ENCODE data around the gene ZNF383.
A peak's percentile ranks its signal among the peaks of the same experiment; 100 is the strongest.
"Not testable (repeated sequence)": the region's sequence is repeated elsewhere in the genome, so short reads cannot be mapped to it uniquely, and the experiment has no call there.

The ZNF383 gene

DNA sequence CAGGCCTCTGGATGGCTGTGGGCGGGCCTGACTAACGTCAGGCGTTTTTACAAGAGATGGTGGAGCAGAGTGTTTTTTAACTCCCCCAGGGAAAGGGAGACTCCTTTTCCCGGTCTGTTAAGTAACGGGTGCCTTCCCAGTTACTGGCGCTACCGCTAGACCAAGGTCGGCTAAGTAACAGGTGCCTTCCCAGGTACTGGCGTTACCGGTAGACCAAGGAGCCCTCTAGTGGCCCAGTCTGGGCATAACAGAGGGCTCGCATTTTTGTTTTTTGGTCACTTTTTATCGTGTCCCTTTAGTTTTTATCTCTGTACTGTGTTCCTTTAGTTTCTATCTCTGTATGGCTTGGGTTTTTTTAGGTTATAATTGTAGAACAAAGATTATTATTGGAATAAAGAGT lies 10.0 kb downstream of the ZNF383 start:
- Histone ChIP-seq H3K27ac (ENCODE audit: low read depth, low read length, poor library complexity, severe bottlenecking) (no peak overlapping the region), H3K27me3 (ENCODE audit: insufficient read depth, low read length) (no peaks in the 10 kb centered on the region), H3K79me2 (ENCODE audit: insufficient read depth, low read length) (no peaks in the 10 kb centered on the region), H3K4me1 (ENCODE audit: insufficient read depth, low read length, severe bottlenecking) (no peaks in the 10 kb centered on the region), H3K9me2 (ENCODE audit: low read depth, low read length) (no peaks in the 10 kb centered on the region), H3K36me3 (ENCODE audit: insufficient read depth, low read length) (peaks cover 83% of the 10 kb centered on the region), H3K4me2 (ENCODE audit: low read length) (no peak overlapping the region), H3K4me3 (ENCODE audit: low read depth, low read length, poor library complexity, severe bottlenecking) (no peak overlapping the region), H3F3A (ENCODE audit: insufficient read depth, low read length) (no peaks in the 10 kb centered on the region), H4K20me1 (ENCODE audit: insufficient read depth, low read length) (no peaks in the 10 kb centered on the region), H3K9ac (ENCODE audit: low read length) (no peak overlapping the region), H2AFZ (ENCODE audit: low read length) (no peak overlapping the region), H3K9me3 (ENCODE audit: low read length) (peaks cover 10% of the 10 kb centered on the region)
- TF ChIP-seq, protein P1, sequence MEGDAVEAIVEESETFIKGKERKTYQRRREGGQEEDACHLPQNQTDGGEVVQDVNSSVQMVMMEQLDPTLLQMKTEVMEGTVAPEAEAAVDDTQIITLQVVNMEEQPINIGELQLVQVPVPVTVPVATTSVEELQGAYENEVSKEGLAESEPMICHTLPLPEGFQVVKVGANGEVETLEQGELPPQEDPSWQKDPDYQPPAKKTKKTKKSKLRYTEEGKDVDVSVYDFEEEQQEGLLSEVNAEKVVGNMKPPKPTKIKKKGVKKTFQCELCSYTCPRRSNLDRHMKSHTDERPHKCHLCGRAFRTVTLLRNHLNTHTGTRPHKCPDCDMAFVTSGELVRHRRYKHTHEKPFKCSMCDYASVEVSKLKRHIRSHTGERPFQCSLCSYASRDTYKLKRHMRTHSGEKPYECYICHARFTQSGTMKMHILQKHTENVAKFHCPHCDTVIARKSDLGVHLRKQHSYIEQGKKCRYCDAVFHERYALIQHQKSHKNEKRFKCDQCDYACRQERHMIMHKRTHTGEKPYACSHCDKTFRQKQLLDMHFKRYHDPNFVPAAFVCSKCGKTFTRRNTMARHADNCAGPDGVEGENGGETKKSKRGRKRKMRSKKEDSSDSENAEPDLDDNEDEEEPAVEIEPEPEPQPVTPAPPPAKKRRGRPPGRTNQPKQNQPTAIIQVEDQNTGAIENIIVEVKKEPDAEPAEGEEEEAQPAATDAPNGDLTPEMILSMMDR (IDR thresholded peaks at IDR 0.05; ENCODE audit: low read length): peak; percentile 53
- no peak for TF ChIP-seq EZH2 (IDR thresholded peaks at IDR 0.05; ENCODE audit: borderline replicate concordance, low read length)

DNA sequence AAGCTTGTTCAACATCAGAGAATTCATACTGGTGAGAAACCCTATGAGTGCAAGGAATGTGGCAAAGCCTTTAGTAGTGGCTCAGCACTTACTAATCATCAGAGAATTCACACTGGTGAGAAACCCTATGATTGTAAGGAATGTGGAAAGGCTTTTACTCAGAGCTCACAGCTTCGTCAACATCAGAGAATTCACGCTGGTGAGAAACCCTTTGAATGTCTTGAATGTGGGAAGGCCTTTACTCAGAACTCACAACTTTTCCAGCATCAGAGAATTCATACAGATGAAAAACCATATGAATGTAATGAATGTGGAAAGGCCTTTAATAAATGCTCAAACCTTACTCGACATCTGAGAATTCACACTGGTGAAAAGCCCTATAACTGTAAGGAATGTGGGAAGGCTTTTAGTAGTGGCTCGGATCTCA lies 25.2 kb downstream of the ZNF383 start:
- H3K4me3 ChIP-seq (ENCODE audit: low read depth, low read length, poor library complexity, severe bottlenecking): no peak overlapping the region
- H4K20me1 ChIP-seq (ENCODE audit: insufficient read depth, low read length): no peaks in the 10 kb centered on the region
- TF ChIP-seq, protein P1 (IDR thresholded peaks at IDR 0.05; ENCODE audit: low read length): no peak
- TF ChIP-seq EZH2 (IDR thresholded peaks at IDR 0.05; ENCODE audit: borderline replicate concordance, low read length): no peak

DNA sequence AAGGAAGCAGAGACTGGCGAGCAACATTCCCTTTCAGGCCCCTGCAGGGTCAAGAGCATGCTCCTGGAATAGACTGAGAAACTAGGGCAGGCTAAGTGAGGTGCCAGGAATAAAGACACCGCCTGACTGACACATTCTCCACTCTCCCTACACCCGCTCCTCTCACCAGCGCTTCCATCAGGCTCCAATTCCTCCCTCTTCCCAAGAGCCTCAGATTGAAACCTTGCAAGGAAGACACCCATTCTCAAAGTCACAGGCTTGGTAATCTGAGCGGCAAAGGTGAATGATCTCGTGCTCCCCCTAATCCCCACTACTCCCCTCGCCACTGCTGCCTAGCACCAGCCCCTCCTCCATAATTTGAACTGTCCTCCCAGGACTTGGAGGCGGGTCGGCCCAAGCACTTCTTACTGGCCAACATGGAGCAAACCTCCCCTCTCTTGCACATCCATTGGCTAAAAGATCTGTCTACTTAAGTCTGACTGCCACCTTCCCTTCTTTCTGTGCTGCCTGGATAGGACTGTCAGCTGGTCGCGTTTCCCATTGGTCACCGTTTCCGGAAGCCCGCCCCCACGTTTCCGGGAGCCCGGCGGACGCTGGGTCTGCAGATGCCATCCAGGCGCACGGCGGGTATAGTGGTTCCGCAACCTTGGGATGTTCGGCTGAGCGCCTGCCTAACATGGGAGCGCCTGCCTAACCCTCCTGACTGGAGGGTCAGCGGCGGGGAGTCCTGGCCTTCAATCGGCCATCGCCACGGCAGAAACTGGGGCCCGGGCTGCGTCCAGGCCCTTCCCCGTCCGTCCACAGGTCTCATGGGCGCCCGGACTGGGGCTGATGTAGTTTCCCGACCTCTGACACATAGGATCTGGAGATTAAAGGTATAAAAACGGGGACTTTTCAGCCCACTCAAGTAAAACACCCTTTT lies 33.6 kb downstream of the ZNF383 start:
- peak overlapping the region; percentile 19 for H3K4me3 ChIP-seq (ENCODE audit: low read depth, low read length, poor library complexity, severe bottlenecking)
- H3K9ac ChIP-seq (ENCODE audit: low read length): no peak overlapping the region
- no peaks in the 10 kb centered on the region for H4K20me1 ChIP-seq (ENCODE audit: insufficient read depth, low read length)
- H3K9me3 ChIP-seq (ENCODE audit: low read length): peaks cover 11% of the 10 kb centered on the region; the same call in 1 of the 2 replicates
- no peak overlapping the region for H3K27ac ChIP-seq (ENCODE audit: low read depth, low read length, poor library complexity, severe bottlenecking)
- H3K4me1 ChIP-seq (ENCODE audit: insufficient read depth, low read length, severe bottlenecking): no peaks in the 10 kb centered on the region
- H3K4me2 ChIP-seq (ENCODE audit: low read length): no peak overlapping the region
- no peaks in the 10 kb centered on the region for H3K36me3 ChIP-seq (ENCODE audit: insufficient read depth, low read length)
- no peak overlapping the region for H2AFZ ChIP-seq (ENCODE audit: low read length)
- no peak for TF ChIP-seq EZH2 (IDR thresholded peaks at IDR 0.05; ENCODE audit: borderline replicate concordance, low read length)
- TF ChIP-seq, protein P1 (IDR thresholded peaks at IDR 0.05; ENCODE audit: low read length): no peak
- H3K27me3 ChIP-seq (ENCODE audit: insufficient read depth, low read length): no peaks in the 10 kb centered on the region
- H3F3A ChIP-seq (ENCODE audit: insufficient read depth, low read length): no peaks in the 10 kb centered on the region
- H3K9me2 ChIP-seq (ENCODE audit: low read depth, low read length): no peaks in the 10 kb centered on the region
- H3K79me2 ChIP-seq (ENCODE audit: insufficient read depth, low read length): no peaks in the 10 kb centered on the region

More for the DNA sequence above, 25.2 kb downstream of the ZNF383 start:
- no peak overlapping the region for H3K9ac ChIP-seq (ENCODE audit: low read length)
- H3K4me2 ChIP-seq (ENCODE audit: low read length): no peak overlapping the region
- H3K4me1 ChIP-seq (ENCODE audit: insufficient read depth, low read length, severe bottlenecking): no peaks in the 10 kb centered on the region
- no peaks in the 10 kb centered on the region for H3K27me3 ChIP-seq (ENCODE audit: insufficient read depth, low read length)
- H3K27ac ChIP-seq (ENCODE audit: low read depth, low read length, poor library complexity, severe bottlenecking): no peak overlapping the region
- no peak overlapping the region for H2AFZ ChIP-seq (ENCODE audit: low read length)
- H3K9me2 ChIP-seq (ENCODE audit: low read depth, low read length): no peaks in the 10 kb centered on the region
- H3K79me2 ChIP-seq (ENCODE audit: insufficient read depth, low read length): no peaks in the 10 kb centered on the region
- H3K36me3 ChIP-seq (ENCODE audit: insufficient read depth, low read length): peaks cover 62% of the 10 kb centered on the region
- H3K9me3 ChIP-seq (ENCODE audit: low read length): peaks cover 34% of the 10 kb centered on the region; the same call in 1 of the 2 replicates
- no peaks in the 10 kb centered on the region for H3F3A ChIP-seq (ENCODE audit: insufficient read depth, low read length)

DNA sequence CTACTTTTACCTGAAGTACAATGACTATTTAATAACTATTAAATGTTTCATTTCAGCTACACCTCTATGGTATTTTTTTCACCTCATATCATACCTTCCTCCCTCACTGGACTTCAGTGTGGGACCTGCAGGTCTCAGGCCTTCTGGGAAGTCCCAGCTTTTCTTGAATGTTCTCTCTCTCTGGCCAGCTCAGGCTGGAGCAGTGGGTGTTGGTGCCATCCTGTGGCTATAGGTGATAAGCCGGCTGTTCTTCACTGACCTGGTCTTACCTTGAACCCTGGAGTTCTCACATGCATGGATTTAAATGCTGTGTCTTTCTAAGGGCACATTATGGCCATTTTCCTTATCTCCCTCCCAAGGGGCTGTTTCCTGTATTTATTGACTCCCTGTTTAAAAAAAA lies 45.0 kb downstream of the ZNF383 start:
- H3F3A ChIP-seq (ENCODE audit: insufficient read depth, low read length); H4K20me1 ChIP-seq (ENCODE audit: insufficient read depth, low read length); H3K27me3 ChIP-seq (ENCODE audit: insufficient read depth, low read length); H3K79me2 ChIP-seq (ENCODE audit: insufficient read depth, low read length); H3K9me2 ChIP-seq (ENCODE audit: low read depth, low read length); H3K4me3 ChIP-seq (ENCODE audit: low read depth, low read length, poor library complexity, severe bottlenecking); H2AFZ ChIP-seq (ENCODE audit: low read length); H3K27ac ChIP-seq (ENCODE audit: low read depth, low read length, poor library complexity, severe bottlenecking); H3K9ac ChIP-seq (ENCODE audit: low read length); H3K36me3 ChIP-seq (ENCODE audit: insufficient read depth, low read length); H3K4me1 ChIP-seq (ENCODE audit: insufficient read depth, low read length, severe bottlenecking); H3K4me2 ChIP-seq (ENCODE audit: low read length); H3K9me3 ChIP-seq (ENCODE audit: low read length): not testable (repeated sequence)

DNA sequence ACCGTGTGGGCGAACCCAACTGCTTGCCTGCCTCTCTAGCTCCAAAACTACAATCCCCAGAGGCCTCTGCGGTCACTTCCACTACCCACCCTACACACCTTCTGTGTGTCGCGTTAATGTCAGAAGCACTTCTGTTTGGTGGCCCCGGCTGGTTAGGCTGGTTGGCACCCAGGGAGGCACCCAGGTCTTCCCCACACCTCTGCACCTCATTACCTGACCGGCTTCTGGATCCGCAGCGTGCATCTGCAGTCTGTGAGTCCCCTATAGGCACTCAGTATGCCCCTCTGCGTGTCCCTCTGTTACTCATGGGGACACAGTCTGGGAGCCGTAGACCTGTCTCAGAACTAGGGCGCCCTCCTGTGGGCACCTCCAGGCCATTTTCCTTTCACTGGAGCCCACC lies 49.0 kb downstream of the ZNF383 start:
- not testable (repeated sequence) for H3K4me2 ChIP-seq (ENCODE audit: low read length); H3K79me2 ChIP-seq (ENCODE audit: insufficient read depth, low read length); H2AFZ ChIP-seq (ENCODE audit: low read length); H3K27me3 ChIP-seq (ENCODE audit: insufficient read depth, low read length); H3K9ac ChIP-seq (ENCODE audit: low read length); H3K36me3 ChIP-seq (ENCODE audit: insufficient read depth, low read length); H3K9me2 ChIP-seq (ENCODE audit: low read depth, low read length); H3K4me1 ChIP-seq (ENCODE audit: insufficient read depth, low read length, severe bottlenecking); H3F3A ChIP-seq (ENCODE audit: insufficient read depth, low read length); H3K9me3 ChIP-seq (ENCODE audit: low read length); H3K27ac ChIP-seq (ENCODE audit: low read depth, low read length, poor library complexity, severe bottlenecking); H3K4me3 ChIP-seq (ENCODE audit: low read depth, low read length, poor library complexity, severe bottlenecking); H4K20me1 ChIP-seq (ENCODE audit: insufficient read depth, low read length)

Measured in OCI-LY1 (cell line).